G401.6 (cell line): ENCODE measurements around the gene POGZ.

Experiments used
- FAIRE-seq: peaks from 2 replicates; lab custom pipeline; 2012; peaks lifted over from hg19 to GRCh38; lab: Jason Lieb, UNC

Gene POGZ

GRCh38 chr1:151370211-151370911 is 88.9 kb downstream of the POGZ start:
- no peak for FAIRE-seq

DNA sequence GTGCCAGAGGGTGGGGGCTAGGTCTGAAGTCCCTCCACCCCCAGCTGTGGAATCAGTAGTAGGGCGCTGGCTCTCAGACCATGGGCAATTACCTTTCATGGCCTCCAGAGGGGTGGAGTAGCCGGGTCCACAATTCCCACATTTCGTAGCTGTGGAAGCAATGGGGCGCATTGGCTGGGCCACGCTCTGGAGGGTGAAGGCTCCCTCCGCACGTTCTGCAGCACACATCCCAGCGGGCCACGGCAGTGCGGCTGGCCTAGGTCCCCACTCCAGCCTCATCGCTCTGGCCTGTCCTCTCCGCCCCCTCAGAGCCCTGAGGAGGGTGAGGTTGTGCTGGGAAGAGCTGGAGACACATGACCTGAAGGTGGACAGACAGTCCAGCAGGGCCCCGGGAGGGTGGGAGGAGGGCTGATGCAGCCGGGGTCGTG is 89.7 kb downstream of the POGZ start:
- FAIRE-seq, result no peak

DNA sequence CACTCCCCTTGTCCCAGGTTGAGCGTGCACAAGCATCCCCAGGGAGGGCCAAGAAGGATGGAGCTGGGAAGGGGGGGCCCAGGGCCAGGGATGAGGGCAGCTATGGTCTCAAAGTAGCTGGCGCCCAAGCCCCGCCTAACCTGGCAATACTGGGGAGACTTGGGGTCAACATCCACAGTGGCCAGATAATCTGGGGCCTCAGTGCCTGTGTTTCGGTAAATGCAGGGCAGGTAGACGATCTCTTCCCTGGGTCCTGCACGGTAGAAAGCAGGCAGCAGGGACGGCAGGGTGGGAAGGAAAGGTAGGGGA is 90.0 kb downstream of the POGZ start:
- FAIRE-seq, result no peak

DNA sequence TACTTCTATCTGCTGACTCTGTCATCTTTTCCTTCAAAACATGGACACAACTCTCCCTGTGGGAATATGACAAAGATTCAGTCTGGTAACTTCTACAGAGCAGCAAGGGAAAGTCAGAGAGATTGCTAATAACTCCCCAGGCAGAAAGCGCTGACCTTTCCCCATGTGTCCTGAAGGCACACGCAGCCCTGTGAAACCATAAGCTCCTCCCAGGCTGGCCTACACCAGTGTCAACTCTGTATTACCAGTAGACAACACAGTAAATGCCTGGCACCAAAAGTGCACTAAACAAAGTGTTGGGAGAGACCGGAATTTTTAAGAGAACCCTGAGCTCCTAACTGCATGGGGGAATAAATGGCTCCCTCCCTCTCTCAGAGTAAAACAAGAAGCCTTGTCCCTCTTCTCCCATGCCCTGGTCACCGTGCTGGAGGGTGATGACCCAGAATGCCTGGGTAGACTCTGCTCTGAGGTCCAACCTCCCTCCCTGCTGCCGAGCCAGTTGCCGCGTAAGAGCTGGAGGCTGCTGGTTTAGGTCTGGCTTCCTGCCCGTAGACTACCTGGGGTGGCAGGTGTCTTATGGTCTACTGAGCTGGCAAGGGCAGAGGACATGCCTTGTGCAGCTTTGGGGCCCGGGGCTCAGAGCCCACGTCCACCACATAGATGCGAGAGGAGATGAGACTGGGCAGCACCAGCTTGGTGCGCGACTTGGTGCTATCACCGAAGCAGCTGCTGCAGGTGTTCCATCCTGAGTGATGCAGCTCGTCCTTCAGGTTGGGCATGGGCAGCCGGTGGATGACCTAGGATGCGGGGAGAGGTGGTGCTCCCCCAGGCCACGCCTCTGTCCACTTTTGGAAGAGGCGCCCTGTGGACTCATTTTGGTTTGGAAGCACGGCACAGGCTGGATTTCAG is 90.6 kb downstream of the POGZ start:
- FAIRE-seq, result no peak

- FAIRE-seq, result no peak
Observed at GRCh38 chr1:151367658-151368392, 91.5 kb downstream of the POGZ start.

- FAIRE-seq, result no peak
Observed at GRCh38 chr1:151364996-151365395, 94.3 kb downstream of the POGZ start.

GRCh38 chr1:151362308-151363155 is 96.8 kb downstream of the POGZ start:
- FAIRE-seq, result no peak

DNA sequence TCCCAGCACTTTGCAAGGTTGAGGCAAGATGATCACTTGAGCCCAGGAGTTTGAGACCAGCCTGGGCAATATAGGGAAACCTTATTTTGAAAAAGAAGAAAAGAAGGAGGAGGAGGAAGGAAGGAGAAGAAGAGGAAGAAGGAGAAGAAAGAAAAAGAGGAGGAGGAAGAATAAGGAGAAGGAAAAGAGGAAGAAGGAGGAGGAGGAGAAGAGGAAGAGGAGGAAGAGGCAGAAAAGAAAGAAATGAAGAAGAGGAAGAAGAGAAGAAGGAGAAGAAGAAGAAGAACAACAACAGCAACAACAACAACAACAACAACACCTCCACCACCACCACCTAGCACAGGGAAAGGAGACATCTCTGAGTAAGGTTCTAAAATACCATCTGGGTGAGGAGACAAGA is 97.4 kb downstream of the POGZ start:
- FAIRE-seq, result no peak

DNA sequence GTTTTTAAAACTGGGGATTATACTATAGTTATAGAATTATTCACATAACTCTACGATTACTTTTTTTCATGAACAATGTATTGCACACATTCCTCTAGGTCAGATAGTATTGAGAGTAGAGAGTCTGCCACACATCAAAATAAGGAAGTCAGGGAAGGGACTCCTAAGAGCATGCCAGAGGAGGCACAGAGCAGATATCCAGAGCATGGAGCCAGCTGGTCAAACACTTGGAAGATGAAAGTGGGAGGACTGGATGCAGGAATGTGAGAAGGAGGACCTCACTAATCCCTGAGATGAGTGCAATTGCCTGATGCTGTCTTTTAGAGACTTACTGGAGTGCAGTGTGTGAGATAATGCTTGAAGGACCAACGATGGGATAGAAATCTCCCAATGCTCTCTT is 102.6 kb downstream of the POGZ start:
- no peak for FAIRE-seq
